HEK293 (cell line): Measurements from ENCODE around the gene SLC11A2.

ENCODE experiments used
- GLI4 ChIP-seq: fragments of 450-650 bp; formaldehyde crosslinking; IDR thresholded peaks from 2 replicates; pipeline ENCODE4 v1.5.1; 2016; ENCODE audit warnings: missing biosample characterization, missing genetic modification characterization
- GLIS1 ChIP-seq: fragments of 450-650 bp; formaldehyde crosslinking; IDR thresholded peaks from 2 replicates; pipeline ENCODE4 v1.5.1; 2016; ENCODE audit warnings: missing biosample characterization, missing genetic modification characterization
- SCRT1 ChIP-seq: fragments of 450-650 bp; formaldehyde crosslinking; IDR thresholded peaks from 2 replicates; pipeline ENCODE4 v1.5.1; 2016; ENCODE audit warnings: missing biosample characterization, missing genetic modification characterization, borderline replicate concordance
- TCF7L2 ChIP-seq: IDR thresholded peaks from 2 replicates; pipeline ENCODE4 v1.6.1; 2011; ENCODE audit warnings: low read depth, mild to moderate bottlenecking, inconsistent platforms, low read length, moderate library complexity, borderline replicate concordance
- ZBTB8A ChIP-seq: fragments of 450-650 bp; formaldehyde crosslinking; IDR thresholded peaks from 2 replicates; pipeline ENCODE4 v1.5.1; 2016; ENCODE audit warnings: missing biosample characterization, missing genetic modification characterization
- ZNF133 ChIP-seq: fragments of 450-650 bp; formaldehyde crosslinking; IDR thresholded peaks from 2 replicates; pipeline ENCODE4 v1.5.1; 2016; ENCODE audit warnings: missing biosample characterization, missing genetic modification characterization
- ZNF174 ChIP-seq: fragments of 450-650 bp; formaldehyde crosslinking; IDR thresholded peaks from 2 replicates; pipeline ENCODE4 v1.5.0; 2017; ENCODE audit warnings: missing biosample characterization, mild to moderate bottlenecking, missing genetic modification characterization
- ZNF175 ChIP-seq: fragments of 450-650 bp; formaldehyde crosslinking; IDR thresholded peaks from 2 replicates; pipeline ENCODE4 v1.5.1; 2016; ENCODE audit warnings: missing biosample characterization, missing genetic modification characterization
- ZNF19 ChIP-seq: fragments of 450-650 bp; formaldehyde crosslinking; IDR thresholded peaks from 2 replicates; pipeline ENCODE4; 2016; ENCODE audit warnings: missing biosample characterization, missing genetic modification characterization, low read depth
- ZNF202 ChIP-seq: fragments of 450-650 bp; formaldehyde crosslinking; IDR thresholded peaks from 2 replicates; pipeline ENCODE4 v1.5.1; 2016; ENCODE audit warnings: missing biosample characterization, missing genetic modification characterization, borderline replicate concordance
- ZNF324 ChIP-seq: fragments of 450-650 bp; formaldehyde crosslinking; IDR thresholded peaks from 2 replicates; pipeline ENCODE4 v1.5.1; 2016; ENCODE audit warnings: missing biosample characterization, missing genetic modification characterization
- ZNF404 ChIP-seq: fragments of 450-650 bp; formaldehyde crosslinking; IDR thresholded peaks from 2 replicates; pipeline ENCODE4 v1.5.1; 2017; ENCODE audit warnings: missing biosample characterization, missing genetic modification characterization
- ZNF621 ChIP-seq: fragments of 450-650 bp; formaldehyde crosslinking; IDR thresholded peaks from 2 replicates; pipeline ENCODE4 v1.5.1; 2017; ENCODE audit warnings: missing biosample characterization, missing genetic modification characterization
- ZNF658 ChIP-seq: fragments of 450-650 bp; formaldehyde crosslinking; IDR thresholded peaks from 2 replicates; pipeline ENCODE4; 2016; ENCODE audit warnings: missing biosample characterization, missing genetic modification characterization
- ZNF776 ChIP-seq: fragments of 450-650 bp; formaldehyde crosslinking; IDR thresholded peaks from 2 replicates; pipeline ENCODE4 v1.5.0; 2017; ENCODE audit warnings: missing biosample characterization, missing genetic modification characterization, borderline replicate concordance
- ZNF791 ChIP-seq: fragments of 450-650 bp; formaldehyde crosslinking; IDR thresholded peaks from 2 replicates; pipeline ENCODE4 v1.5.1; 2016; ENCODE audit warnings: missing biosample characterization, missing genetic modification characterization
- TF ChIP-seq, protein P1 (sequence below): fragments of 450-650 bp; formaldehyde crosslinking; IDR thresholded peaks from 2 replicates; pipeline ENCODE4 v1.5.1; 2016; ENCODE audit warnings: missing biosample characterization, missing genetic modification characterization
- TF ChIP-seq, protein P2 (sequence below): fragments of 450-650 bp; formaldehyde crosslinking; IDR thresholded peaks from 2 replicates; pipeline ENCODE4 v1.5.1; 2016; ENCODE audit warnings: missing biosample characterization, missing genetic modification characterization
- TF ChIP-seq, protein P3 (sequence below): fragments of 450-650 bp; formaldehyde crosslinking; IDR thresholded peaks from 2 replicates; pipeline ENCODE4 v1.5.1; 2016; ENCODE audit warnings: missing biosample characterization, missing genetic modification characterization
- TF ChIP-seq, protein P4 (sequence below): fragments of 450-650 bp; formaldehyde crosslinking; IDR thresholded peaks from 2 replicates; pipeline ENCODE4 v1.5.1; 2016; ENCODE audit warnings: missing biosample characterization, missing genetic modification characterization
- TF ChIP-seq, protein P5 (sequence below): fragments of 450-650 bp; formaldehyde crosslinking; IDR thresholded peaks from 2 replicates; pipeline ENCODE4 v1.5.1; 2016; ENCODE audit warnings: missing biosample characterization, missing genetic modification characterization
- TF ChIP-seq, protein P6 (sequence below): fragments of 450-650 bp; formaldehyde crosslinking; IDR thresholded peaks from 2 replicates; pipeline ENCODE4 v1.5.1; 2016; ENCODE audit warnings: missing biosample characterization, missing genetic modification characterization, borderline replicate concordance

SLC11A2 gene

DNA sequence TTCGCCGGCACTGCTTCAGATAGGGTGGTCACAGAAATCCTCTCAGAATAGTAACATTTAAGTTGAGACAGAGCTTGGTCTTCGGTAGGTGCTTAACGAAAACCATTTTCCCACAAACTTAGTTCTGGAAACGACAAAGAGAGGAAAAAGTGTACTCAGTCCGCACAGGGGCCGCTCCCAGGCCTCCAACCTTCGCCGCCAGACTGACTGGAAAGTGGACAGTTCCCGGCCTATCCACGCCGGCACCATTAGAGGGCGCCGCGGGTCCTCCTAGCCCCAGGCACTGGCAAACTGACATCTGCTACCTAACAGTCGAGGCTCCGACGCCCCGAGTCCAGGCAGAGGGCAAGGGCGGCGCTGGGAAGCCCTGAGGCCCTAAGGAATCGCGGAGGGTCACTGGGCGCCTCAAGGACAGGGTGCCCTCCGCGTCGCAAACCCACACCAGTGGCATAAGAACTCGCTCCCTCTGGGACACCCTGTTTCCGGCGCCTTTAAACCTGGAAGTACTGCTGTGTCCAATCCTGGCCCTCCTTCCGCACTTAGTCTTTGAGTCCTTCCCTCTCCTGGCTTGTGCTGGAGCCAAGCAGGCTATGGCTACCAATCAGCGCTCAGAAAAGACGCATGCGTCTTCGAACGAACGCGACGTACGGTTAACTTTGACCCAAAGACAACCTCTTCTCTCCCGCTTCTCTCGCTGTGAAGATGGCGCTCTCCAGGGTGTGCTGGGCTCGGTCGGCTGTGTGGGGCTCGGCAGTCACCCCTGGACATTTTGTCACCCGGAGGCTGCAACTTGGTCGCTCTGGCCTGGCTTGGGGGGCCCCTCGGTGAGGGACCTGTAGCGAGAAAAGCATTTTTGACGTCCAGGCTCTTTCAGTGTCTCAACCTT is 21.7 kb upstream of the SLC11A2 start, which contains the start of gene LETMD1 (continued):
- TF ChIP-seq, protein P1, sequence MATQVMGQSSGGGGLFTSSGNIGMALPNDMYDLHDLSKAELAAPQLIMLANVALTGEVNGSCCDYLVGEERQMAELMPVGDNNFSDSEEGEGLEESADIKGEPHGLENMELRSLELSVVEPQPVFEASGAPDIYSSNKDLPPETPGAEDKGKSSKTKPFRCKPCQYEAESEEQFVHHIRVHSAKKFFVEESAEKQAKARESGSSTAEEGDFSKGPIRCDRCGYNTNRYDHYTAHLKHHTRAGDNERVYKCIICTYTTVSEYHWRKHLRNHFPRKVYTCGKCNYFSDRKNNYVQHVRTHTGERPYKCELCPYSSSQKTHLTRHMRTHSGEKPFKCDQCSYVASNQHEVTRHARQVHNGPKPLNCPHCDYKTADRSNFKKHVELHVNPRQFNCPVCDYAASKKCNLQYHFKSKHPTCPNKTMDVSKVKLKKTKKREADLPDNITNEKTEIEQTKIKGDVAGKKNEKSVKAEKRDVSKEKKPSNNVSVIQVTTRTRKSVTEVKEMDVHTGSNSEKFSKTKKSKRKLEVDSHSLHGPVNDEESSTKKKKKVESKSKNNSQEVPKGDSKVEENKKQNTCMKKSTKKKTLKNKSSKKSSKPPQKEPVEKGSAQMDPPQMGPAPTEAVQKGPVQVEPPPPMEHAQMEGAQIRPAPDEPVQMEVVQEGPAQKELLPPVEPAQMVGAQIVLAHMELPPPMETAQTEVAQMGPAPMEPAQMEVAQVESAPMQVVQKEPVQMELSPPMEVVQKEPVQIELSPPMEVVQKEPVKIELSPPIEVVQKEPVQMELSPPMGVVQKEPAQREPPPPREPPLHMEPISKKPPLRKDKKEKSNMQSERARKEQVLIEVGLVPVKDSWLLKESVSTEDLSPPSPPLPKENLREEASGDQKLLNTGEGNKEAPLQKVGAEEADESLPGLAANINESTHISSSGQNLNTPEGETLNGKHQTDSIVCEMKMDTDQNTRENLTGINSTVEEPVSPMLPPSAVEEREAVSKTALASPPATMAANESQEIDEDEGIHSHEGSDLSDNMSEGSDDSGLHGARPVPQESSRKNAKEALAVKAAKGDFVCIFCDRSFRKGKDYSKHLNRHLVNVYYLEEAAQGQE (tag by site-specific recombination), result peak; percentile 92
- TF ChIP-seq ZNF776 (tag by site-specific recombination) (no peak), GLIS1 (tag by site-specific recombination) (peak; percentile 16; the same call in 1 of the 2 replicates), ZNF133 (tag by site-specific recombination) (no peak), ZNF658 (tag by site-specific recombination) (no peak), ZBTB8A (tag by site-specific recombination) (peak; percentile 96), ZNF404 (tag by site-specific recombination) (no peak), ZNF791 (no peak), ZNF621 (tag by site-specific recombination) (no peak), ZNF202 (no peak), ZNF324 (tag by site-specific recombination) (peak; percentile 68), GLI4 (no peak; the same call in 1 of the 2 replicates), TCF7L2 (no peak), SCRT1 (tag by site-specific recombination) (no peak; the same call in 1 of the 2 replicates), ZNF19 (tag by site-specific recombination) (no peak), ZNF174 (no peak), ZNF175 (tag by site-specific recombination) (no peak)
- TF ChIP-seq, protein P2, sequence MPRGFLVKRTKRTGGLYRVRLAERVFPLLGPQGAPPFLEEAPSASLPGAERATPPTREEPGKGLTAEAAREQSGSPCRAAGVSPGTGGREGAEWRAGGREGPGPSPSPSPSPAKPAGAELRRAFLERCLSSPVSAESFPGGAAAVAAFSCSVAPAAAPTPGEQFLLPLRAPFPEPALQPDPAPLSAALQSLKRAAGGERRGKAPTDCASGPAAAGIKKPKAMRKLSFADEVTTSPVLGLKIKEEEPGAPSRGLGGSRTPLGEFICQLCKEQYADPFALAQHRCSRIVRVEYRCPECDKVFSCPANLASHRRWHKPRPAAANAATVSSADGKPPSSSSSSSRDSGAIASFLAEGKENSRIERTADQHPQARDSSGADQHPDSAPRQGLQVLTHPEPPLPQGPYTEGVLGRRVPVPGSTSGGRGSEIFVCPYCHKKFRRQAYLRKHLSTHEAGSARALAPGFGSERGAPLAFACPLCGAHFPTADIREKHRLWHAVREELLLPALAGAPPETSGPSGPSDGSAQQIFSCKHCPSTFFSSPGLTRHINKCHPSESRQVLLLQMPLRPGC (tag by site-specific recombination), result peak; percentile 61; the same call in 1 of the 2 replicates
- TF ChIP-seq, protein P3, sequence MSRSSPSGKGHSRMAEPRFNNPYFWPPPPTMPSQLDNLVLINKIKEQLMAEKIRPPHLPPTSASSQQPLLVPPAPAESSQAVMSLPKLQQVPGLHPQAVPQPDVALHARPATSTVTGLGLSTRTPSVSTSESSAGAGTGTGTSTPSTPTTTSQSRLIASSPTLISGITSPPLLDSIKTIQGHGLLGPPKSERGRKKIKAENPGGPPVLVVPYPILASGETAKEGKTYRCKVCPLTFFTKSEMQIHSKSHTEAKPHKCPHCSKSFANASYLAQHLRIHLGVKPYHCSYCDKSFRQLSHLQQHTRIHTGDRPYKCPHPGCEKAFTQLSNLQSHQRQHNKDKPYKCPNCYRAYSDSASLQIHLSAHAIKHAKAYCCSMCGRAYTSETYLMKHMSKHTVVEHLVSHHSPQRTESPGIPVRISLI (tag by site-specific recombination), result no peak
- TF ChIP-seq, protein P4, sequence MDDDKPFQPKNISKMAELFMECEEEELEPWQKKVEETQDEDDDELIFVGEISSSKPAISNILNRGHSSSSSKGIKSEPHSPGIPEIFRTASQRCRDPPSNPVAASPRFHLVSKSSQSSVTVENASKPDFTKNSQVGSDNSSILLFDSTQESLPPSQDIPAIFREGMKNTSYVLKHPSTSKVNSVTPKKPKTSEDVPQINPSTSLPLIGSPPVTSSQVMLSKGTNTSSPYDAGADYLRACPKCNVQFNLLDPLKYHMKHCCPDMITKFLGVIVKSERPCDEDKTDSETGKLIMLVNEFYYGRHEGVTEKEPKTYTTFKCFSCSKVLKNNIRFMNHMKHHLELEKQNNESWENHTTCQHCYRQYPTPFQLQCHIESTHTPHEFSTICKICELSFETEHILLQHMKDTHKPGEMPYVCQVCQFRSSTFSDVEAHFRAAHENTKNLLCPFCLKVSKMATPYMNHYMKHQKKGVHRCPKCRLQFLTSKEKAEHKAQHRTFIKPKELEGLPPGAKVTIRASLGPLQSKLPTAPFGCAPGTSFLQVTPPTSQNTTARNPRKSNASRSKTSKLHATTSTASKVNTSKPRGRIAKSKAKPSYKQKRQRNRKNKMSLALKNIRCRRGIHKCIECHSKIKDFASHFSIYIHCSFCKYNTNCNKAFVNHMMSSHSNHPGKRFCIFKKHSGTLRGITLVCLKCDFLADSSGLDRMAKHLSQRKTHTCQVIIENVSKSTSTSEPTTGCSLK, result no peak
- TF ChIP-seq, protein P5, sequence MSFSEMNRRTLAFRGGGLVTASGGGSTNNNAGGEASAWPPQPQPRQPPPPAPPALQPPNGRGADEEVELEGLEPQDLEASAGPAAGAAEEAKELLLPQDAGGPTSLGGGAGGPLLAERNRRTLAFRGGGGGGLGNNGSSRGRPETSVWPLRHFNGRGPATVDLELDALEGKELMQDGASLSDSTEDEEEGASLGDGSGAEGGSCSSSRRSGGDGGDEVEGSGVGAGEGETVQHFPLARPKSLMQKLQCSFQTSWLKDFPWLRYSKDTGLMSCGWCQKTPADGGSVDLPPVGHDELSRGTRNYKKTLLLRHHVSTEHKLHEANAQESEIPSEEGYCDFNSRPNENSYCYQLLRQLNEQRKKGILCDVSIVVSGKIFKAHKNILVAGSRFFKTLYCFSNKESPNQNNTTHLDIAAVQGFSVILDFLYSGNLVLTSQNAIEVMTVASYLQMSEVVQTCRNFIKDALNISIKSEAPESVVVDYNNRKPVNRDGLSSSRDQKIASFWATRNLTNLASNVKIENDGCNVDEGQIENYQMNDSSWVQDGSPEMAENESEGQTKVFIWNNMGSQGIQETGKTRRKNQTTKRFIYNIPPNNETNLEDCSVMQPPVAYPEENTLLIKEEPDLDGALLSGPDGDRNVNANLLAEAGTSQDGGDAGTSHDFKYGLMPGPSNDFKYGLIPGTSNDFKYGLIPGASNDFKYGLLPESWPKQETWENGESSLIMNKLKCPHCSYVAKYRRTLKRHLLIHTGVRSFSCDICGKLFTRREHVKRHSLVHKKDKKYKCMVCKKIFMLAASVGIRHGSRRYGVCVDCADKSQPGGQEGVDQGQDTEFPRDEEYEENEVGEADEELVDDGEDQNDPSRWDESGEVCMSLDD, result peak; percentile 74
- TF ChIP-seq, protein P6, sequence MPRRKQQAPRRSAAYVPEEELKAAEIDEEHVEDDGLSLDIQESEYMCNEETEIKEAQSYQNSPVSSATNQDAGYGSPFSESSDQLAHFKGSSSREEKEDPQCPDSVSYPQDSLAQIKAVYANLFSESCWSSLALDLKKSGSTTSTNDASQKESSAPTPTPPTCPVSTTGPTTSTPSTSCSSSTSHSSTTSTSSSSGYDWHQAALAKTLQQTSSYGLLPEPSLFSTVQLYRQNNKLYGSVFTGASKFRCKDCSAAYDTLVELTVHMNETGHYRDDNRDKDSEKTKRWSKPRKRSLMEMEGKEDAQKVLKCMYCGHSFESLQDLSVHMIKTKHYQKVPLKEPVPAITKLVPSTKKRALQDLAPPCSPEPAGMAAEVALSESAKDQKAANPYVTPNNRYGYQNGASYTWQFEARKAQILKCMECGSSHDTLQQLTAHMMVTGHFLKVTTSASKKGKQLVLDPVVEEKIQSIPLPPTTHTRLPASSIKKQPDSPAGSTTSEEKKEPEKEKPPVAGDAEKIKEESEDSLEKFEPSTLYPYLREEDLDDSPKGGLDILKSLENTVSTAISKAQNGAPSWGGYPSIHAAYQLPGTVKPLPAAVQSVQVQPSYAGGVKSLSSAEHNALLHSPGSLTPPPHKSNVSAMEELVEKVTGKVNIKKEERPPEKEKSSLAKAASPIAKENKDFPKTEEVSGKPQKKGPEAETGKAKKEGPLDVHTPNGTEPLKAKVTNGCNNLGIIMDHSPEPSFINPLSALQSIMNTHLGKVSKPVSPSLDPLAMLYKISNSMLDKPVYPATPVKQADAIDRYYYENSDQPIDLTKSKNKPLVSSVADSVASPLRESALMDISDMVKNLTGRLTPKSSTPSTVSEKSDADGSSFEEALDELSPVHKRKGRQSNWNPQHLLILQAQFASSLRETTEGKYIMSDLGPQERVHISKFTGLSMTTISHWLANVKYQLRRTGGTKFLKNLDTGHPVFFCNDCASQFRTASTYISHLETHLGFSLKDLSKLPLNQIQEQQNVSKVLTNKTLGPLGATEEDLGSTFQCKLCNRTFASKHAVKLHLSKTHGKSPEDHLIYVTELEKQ (tag by site-specific recombination), result 0 out of 2 replicates have a peak, but pooled peaks have one; percentile 71
